ENCODE results near the gene SH3BP4. TPM values are rescaled to one million over a fixed set of nuclear protein-coding genes. Genes with fewer than 3 reads are reported as not detected.

The SH3BP4 gene
- total RNA-seq, 2 donors from 2014 or later = not detected

DNA sequence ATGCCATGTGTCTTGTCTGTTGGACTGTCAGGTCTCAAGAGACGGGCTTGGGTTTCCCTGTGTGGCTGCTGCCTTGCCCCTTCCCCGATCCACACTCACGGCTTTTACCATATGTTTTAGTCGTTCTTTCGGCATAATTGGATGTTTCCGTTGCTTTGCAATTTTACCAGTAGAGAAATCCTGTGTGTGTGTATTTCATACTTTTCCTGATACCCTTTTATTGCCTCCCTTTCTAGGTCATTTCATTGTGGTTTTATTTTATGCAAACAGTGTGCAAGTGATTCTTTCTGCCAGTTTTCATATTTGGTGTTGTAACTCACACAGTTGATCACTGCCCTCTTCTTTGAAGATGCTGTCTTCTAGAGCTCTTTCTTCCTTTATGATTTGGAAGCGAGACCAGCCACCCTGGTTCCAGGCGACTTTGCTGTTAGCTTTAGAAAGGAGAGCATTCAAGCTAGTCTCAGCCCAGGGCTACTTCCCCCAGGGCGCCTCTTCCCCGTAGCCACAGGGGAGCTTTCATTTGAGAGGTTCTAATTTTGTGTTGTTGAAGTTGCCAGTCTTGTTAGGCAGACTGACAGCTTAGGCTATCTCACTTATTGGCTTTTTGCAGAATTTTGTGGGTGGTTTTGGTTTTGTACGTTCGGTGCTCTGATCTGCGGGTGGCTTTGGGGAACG lies 17.0 kb downstream of the SH3BP4 start:
- no peak overlapping the region for H3K27ac Mint-ChIP-seq
- H3K27me3 Mint-ChIP-seq = peaks cover 23% of the 10 kb centered on the region
- no peak for ATAC-seq (replicated peaks)
- H3K36me3 Mint-ChIP-seq (ENCODE audit: low read depth) = no peaks in the 10 kb centered on the region
- no peaks in the 10 kb centered on the region for H3K4me1 Mint-ChIP-seq
- no peaks in the 10 kb centered on the region for H3K9me3 Mint-ChIP-seq
- no peak overlapping the region for H3K4me3 Mint-ChIP-seq

GRCh38 chr2:234969306-234970098 lies 17.7 kb downstream of the SH3BP4 start:
- no peaks in the 10 kb centered on the region for H3K4me1 Mint-ChIP-seq
- no peaks in the 10 kb centered on the region for H3K9me3 Mint-ChIP-seq
- peaks cover 23% of the 10 kb centered on the region for H3K27me3 Mint-ChIP-seq
- no peak overlapping the region for H3K4me3 Mint-ChIP-seq
- ATAC-seq (replicated peaks) = no peak
- no peak overlapping the region for H3K27ac Mint-ChIP-seq
- H3K36me3 Mint-ChIP-seq (ENCODE audit: low read depth) = no peaks in the 10 kb centered on the region

GRCh38 chr2:234970099-234970440 lies 18.3 kb downstream of the SH3BP4 start:
- no peaks in the 10 kb centered on the region for H3K36me3 Mint-ChIP-seq (ENCODE audit: low read depth)
- H3K27ac Mint-ChIP-seq = no peak overlapping the region
- H3K9me3 Mint-ChIP-seq = no peaks in the 10 kb centered on the region
- H3K4me1 Mint-ChIP-seq = no peaks in the 10 kb centered on the region
- ATAC-seq (replicated peaks) = no peak
- peaks cover 23% of the 10 kb centered on the region for H3K27me3 Mint-ChIP-seq
- H3K4me3 Mint-ChIP-seq = no peak overlapping the region

DNA sequence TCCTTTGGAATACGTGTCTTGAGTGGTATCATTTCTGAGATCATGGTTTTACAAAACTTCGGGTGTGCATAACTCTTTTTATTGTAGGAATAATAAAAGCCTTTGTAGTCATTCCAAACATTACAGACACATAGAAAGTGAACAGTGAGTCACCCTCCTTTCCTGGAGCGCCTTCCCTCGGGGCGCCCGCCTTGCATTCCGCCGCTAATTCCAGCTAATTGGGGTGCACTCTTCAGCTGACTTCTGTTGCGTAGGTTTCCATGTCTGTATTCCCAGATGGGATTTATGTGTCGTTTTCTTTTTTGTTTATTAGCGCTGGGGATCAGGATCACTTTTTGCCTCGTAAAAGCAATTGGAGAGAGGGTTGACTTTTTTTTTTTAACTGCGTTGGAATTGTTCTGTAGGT lies 18.7 kb downstream of the SH3BP4 start:
- H3K9me3 Mint-ChIP-seq = no peaks in the 10 kb centered on the region
- H3K4me3 Mint-ChIP-seq = no peak overlapping the region
- no peaks in the 10 kb centered on the region for H3K4me1 Mint-ChIP-seq
- no peaks in the 10 kb centered on the region for H3K36me3 Mint-ChIP-seq (ENCODE audit: low read depth)
- H3K27ac Mint-ChIP-seq = no peak overlapping the region
- peaks cover 23% of the 10 kb centered on the region for H3K27me3 Mint-ChIP-seq
- no peak for ATAC-seq (replicated peaks)

DNA sequence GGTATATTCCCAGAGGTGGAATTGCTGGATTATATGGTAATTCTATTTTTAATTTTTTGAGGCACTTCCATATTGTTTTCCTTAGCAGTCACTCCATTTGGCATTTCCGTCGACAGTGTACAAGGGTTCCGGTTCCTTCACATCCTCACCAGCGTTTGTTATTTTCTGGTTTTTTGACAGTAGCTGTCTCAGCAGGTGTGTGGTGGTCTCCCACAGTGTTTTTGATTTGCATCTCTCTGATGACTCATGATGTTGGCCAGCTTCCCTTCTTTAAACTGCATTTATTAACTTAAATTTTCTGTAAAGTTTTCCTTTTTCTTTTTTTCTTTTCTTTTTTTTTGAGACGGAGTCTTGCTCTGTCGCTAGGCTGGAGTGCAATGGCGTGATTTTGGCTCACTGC lies 19.7 kb downstream of the SH3BP4 start:
- Mint-ChIP-seq H3K9me3 (no peaks in the 10 kb centered on the region), H3K4me3 (no peak overlapping the region), H3K27me3 (peaks cover 23% of the 10 kb centered on the region)

GRCh38 chr2:234973008-234973407 lies 21.2 kb downstream of the SH3BP4 start:
- no peak for ATAC-seq (replicated peaks)
- no peak overlapping the region for H3K4me3 Mint-ChIP-seq
- no peaks in the 10 kb centered on the region for H3K4me1 Mint-ChIP-seq
- H3K27me3 Mint-ChIP-seq = peaks cover 23% of the 10 kb centered on the region
- no peaks in the 10 kb centered on the region for H3K9me3 Mint-ChIP-seq
- H3K27ac Mint-ChIP-seq = no peak overlapping the region
- no peaks in the 10 kb centered on the region for H3K36me3 Mint-ChIP-seq (ENCODE audit: low read depth)

More for the DNA sequence above, 19.7 kb downstream of the SH3BP4 start:
- Mint-ChIP-seq H3K4me1 (no peaks in the 10 kb centered on the region), H3K27ac (no peak overlapping the region), H3K36me3 (ENCODE audit: low read depth) (no peaks in the 10 kb centered on the region)
- ATAC-seq (replicated peaks) = no peak

- no peak for ATAC-seq (replicated peaks)
- H3K4me1 Mint-ChIP-seq = no peaks in the 10 kb centered on the region
- peaks cover 16% of the 10 kb centered on the region for H3K27me3 Mint-ChIP-seq
- H3K36me3 Mint-ChIP-seq (ENCODE audit: low read depth) = no peaks in the 10 kb centered on the region
- no peak overlapping the region for H3K4me3 Mint-ChIP-seq
- H3K27ac Mint-ChIP-seq = no peak overlapping the region
- no peaks in the 10 kb centered on the region for H3K9me3 Mint-ChIP-seq
Measured at GRCh38 chr2:234974501-234975385, 22.9 kb downstream of the SH3BP4 start.

DNA sequence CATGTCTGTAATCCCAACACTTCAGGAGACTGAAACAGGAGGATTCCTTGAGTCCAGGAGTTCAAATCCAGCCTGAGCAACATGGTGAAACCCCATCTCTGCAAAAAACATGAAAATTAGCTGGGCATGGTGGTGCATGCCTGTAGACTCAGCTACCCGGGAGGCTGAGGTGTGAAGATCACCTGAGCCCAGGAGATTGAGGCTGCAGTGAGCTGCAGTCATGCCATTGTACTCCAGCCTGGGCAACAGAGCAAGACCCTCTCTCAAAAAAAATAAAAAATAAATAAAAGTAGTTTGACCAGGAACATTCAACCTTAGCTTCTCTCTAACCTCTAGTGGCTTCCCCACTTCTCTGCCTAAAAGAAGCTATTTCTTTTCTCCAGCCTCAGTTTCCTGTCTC lies 23.8 kb downstream of the SH3BP4 start:
- H3K27me3 Mint-ChIP-seq = peaks cover 11% of the 10 kb centered on the region
- H3K4me3 Mint-ChIP-seq = no peak overlapping the region
- no peaks in the 10 kb centered on the region for H3K9me3 Mint-ChIP-seq
- H3K4me1 Mint-ChIP-seq = no peaks in the 10 kb centered on the region
- H3K27ac Mint-ChIP-seq = no peak overlapping the region
- no peak for ATAC-seq (replicated peaks)
- no peaks in the 10 kb centered on the region for H3K36me3 Mint-ChIP-seq (ENCODE audit: low read depth)

DNA sequence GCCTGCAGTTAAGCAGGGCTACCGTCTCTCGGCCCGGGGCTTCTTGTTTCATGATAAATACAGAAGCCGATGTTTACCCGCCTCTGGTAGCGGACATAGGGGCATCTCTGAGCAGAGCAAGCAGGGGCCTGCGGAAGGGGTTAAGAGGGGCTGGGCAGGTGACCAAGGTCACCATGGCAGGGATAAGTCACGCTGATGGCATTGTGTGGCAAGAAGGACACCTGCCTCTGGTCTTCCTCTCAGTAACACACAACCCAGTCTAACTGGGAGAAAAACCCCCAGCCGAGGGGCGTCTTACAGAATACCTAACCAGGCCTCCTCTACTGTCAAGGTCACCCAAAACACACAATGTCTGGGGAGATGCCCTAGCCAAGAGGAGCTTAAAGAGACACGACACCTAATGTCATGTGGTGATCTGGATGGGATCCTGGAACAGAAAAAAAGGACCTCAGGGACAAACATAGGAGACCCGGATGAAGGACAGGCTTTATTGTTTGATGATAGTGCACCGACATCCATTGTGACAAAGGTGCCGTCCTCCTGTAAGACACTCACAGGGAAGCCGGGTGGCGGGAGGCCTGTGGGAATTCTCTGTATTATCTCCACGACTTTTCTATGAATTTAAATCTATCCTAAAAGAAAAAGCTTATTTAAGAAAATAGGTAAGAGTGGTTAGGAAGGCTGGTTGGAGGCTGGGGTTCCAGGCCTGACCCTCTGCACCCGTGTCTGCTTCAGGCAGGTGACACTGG lies 24.8 kb downstream of the SH3BP4 start:
- H3K4me3 Mint-ChIP-seq = no peak overlapping the region
- no peaks in the 10 kb centered on the region for H3K36me3 Mint-ChIP-seq (ENCODE audit: low read depth)
- no peaks in the 10 kb centered on the region for H3K4me1 Mint-ChIP-seq
- peaks cover 8% of the 10 kb centered on the region for H3K27me3 Mint-ChIP-seq
- no peak for ATAC-seq (replicated peaks)
- no peaks in the 10 kb centered on the region for H3K9me3 Mint-ChIP-seq
- H3K27ac Mint-ChIP-seq = no peak overlapping the region

GRCh38 chr2:234977228-234977679 lies 25.4 kb downstream of the SH3BP4 start:
- Mint-ChIP-seq H3K4me1 (no peaks in the 10 kb centered on the region), H3K9me3 (no peaks in the 10 kb centered on the region), H3K27me3 (peaks cover 9% of the 10 kb centered on the region), H3K27ac (no peak overlapping the region), H3K36me3 (ENCODE audit: low read depth) (no peaks in the 10 kb centered on the region), H3K4me3 (no peak overlapping the region)
- ATAC-seq (replicated peaks) = no peak

DNA sequence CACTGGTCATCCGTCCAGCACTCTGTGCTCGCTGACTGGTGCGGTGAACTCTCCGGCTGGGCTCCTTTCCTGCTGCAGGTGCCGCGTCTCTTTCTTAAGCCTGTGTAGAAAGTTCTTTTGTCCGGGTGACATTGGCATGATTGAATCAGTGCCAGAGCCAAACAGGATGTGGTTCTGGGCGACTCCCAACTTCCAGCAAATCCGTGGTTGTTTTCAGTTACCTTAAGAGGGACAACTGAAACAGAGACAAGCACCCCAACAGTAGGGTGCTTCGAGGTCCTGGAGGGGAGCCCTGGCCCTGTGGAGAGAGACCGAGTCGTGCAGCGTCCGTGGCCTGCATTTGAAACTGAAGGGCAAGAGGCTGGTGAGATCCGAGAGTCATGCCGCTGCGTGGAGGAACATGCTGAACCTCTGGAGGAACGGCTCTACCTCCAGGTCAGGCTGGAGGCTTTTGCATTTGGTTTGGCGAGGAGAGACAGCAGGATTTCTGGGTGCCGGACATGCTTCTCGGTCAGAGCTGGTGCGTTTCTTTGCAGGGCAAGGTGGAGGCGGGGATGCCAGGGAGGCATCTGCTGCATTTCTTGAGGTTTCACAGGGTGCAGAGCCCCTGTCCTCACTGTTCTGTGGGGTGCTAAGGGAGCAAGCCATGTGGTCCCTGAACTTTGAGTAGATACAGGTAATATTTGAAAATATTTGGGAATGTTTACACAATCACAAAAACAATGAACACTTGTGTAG lies 26.8 kb downstream of the SH3BP4 start:
- H3K9me3 Mint-ChIP-seq = no peaks in the 10 kb centered on the region
- no peaks in the 10 kb centered on the region for H3K4me1 Mint-ChIP-seq
- ATAC-seq (replicated peaks) = no peak
- H3K36me3 Mint-ChIP-seq (ENCODE audit: low read depth) = no peaks in the 10 kb centered on the region
- no peak overlapping the region for H3K27ac Mint-ChIP-seq
- H3K27me3 Mint-ChIP-seq = peaks cover 12% of the 10 kb centered on the region
- no peak overlapping the region for H3K4me3 Mint-ChIP-seq

GRCh38 chr2:234979204-234980167 lies 27.7 kb downstream of the SH3BP4 start:
- Mint-ChIP-seq H3K27me3 (peaks cover 12% of the 10 kb centered on the region), H3K4me3 (no peak overlapping the region), H3K36me3 (ENCODE audit: low read depth) (no peaks in the 10 kb centered on the region), H3K4me1 (no peaks in the 10 kb centered on the region), H3K9me3 (no peaks in the 10 kb centered on the region), H3K27ac (no peak overlapping the region)
- ATAC-seq (replicated peaks) = no peak

Measured in activated T-helper 17 cell treated with anti-CD3 and anti-CD28 coated beads, Interleukin-2, amount 50 U/mL, for 72 hours (primary cell).